ENCODE results near the gene RPS24.
A peak's percentile ranks its signal among the peaks of the same experiment; 100 is the strongest.

Gene RPS24

GRCh38 chr10:78025685-78026364 is 7.8 kb upstream of the RPS24 start:
- H3K4me3 ChIP-seq (ENCODE audit: low read depth, low read length) = no peak overlapping the region
- TF ChIP-seq, protein P1, sequence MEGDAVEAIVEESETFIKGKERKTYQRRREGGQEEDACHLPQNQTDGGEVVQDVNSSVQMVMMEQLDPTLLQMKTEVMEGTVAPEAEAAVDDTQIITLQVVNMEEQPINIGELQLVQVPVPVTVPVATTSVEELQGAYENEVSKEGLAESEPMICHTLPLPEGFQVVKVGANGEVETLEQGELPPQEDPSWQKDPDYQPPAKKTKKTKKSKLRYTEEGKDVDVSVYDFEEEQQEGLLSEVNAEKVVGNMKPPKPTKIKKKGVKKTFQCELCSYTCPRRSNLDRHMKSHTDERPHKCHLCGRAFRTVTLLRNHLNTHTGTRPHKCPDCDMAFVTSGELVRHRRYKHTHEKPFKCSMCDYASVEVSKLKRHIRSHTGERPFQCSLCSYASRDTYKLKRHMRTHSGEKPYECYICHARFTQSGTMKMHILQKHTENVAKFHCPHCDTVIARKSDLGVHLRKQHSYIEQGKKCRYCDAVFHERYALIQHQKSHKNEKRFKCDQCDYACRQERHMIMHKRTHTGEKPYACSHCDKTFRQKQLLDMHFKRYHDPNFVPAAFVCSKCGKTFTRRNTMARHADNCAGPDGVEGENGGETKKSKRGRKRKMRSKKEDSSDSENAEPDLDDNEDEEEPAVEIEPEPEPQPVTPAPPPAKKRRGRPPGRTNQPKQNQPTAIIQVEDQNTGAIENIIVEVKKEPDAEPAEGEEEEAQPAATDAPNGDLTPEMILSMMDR (IDR thresholded peaks at IDR 0.05; ENCODE audit: control insufficient read depth, extremely low read depth, insufficient read depth) = no peak
- no peak for DNase-seq (ENCODE audit: low read depth)

DNA sequence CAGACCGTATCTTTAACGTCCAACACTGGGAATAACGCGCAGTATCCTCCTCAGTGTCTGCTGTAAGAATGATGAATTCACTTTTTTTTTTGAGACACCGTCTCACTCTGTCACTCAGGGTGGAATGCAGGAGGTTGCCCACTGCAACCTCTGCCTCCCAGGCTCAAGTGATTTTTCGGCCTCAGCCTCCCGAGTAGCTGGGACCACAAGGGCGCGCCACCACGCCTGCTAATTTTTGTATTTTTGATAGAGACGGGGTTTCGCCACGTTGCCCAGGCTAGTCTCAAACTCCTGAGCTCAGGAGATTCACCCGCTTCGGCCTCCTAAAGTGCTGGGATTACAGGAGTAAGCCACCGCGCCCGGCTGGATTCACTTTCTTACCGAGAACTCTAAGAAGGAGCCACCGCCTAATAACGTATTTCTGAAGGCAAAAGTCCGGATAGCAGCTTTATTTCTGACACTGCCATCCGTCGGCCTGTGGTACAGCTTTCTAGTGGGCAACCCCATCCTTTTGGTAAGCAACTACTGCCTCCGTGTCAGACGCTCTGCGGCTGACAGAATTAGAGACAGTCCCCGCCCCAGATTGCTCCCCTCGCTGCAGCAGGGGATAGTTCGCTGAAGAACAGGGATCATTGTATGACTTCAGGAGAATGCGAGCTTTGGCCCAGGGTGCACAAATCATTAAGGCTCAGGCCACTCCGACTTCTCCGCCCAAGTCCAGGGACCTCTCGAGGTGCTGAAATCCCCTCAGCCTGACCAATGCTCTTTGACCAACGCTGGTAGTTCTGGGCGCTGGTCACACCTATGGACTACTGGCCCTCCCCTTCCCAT is 5.0 kb upstream of the RPS24 start:
- no peak for DNase-seq (ENCODE audit: low read depth)
- TF ChIP-seq, protein P1 (IDR thresholded peaks at IDR 0.05; ENCODE audit: control insufficient read depth, extremely low read depth, insufficient read depth) = no peak
- H3K4me3 ChIP-seq (ENCODE audit: low read depth, low read length) = peak overlapping the region; percentile 98

DNA sequence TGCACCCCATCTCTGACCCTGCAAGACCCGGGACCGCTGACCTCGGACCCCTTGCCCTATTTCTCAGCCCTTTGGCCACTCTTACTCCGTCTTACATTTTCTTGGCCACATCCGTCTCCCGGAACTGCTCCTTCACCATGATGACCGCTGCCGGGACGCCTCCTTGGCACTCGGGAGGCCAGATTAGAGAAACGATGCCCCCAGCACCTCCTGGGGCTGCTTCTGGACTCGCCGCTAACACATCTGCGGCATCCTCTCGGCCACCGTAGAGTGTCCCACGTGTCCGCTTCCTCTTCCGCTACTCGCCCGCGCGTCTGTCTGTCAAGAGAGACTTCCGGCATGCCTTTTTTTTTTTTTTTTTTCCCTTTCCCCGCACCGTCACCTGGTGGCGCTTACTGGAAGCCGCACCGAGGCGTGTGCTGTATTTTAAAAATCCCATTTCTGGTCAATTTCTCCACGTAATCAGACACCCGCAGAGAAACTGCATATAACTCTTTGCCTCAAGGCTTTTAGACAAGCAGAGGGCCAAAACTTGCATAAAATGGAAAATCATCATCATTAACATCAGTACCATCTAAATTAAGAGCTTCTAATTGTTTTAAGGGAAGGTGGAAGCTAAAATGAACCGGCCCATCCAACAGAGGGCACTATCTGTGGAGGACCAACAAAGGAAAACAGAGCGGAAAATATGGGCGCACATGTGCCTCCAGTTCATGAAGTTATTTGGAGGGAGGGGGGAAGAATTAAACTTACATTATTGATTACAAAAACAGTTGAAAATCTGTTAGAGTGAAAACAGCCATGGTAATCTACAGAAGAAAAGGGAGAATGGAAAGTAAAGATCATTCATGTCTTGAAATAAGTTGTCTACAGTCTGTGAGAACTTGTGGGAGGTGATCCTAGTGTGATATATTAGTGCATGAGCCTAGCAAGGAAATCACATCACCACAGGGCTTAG is 4.1 kb upstream of the RPS24 start, which contains the start of gene POLR3A:
Gene POLR3A (minus strand): TSS at position 247 of the 958 bp plus-strand sequence. CDS start 108 bp downstream, at position 139.
- DNase-seq (ENCODE audit: low read depth) = peak; percentile 95
- peak within 1 kb of the TSS; percentile 98 for H3K4me3 ChIP-seq (ENCODE audit: low read depth, low read length)
- TF ChIP-seq, protein P1 (IDR thresholded peaks at IDR 0.05; ENCODE audit: control insufficient read depth, extremely low read depth, insufficient read depth) = peak; percentile 65

DNA sequence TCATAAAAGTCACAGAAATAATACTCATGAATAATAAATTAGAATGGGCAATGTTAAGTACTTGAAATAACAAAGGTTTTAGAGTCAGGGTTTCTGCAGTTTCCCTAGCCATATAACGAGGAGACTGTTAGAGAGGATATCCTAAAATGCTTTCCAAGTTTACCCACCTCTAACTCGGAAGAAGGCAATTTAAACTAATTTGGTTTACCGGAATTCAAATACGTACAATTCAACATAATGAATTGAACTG is 351 bp upstream of the RPS24 start:
- TF ChIP-seq, protein P1 (IDR thresholded peaks at IDR 0.05; ENCODE audit: control insufficient read depth, extremely low read depth, insufficient read depth) = no peak
- peak overlapping the region; percentile 98 for H3K4me3 ChIP-seq (ENCODE audit: low read depth, low read length)
- DNase-seq (ENCODE audit: low read depth) = no peak

- TF ChIP-seq, protein P1 (IDR thresholded peaks at IDR 0.05; ENCODE audit: control insufficient read depth, extremely low read depth, insufficient read depth) = no peak
- H3K4me3 ChIP-seq (ENCODE audit: low read depth, low read length) = peak overlapping the region; percentile 98
- DNase-seq (ENCODE audit: low read depth) = no peak
Measured at GRCh38 chr10:78035025-78035424, 1.4 kb downstream of the RPS24 start.

- peak overlapping the region; percentile 98 for H3K4me3 ChIP-seq (ENCODE audit: low read depth, low read length)
- DNase-seq (ENCODE audit: low read depth) = no peak
- TF ChIP-seq, protein P1 (IDR thresholded peaks at IDR 0.05; ENCODE audit: control insufficient read depth, extremely low read depth, insufficient read depth) = no peak
Measured at GRCh38 chr10:78035437-78035836, 1.8 kb downstream of the RPS24 start.

Measured in LNCaP clone FGC (cell line).